ENCODE measurements around the gene GLE1.

GLE1 gene

GRCh38 chr9:128532581-128532980 lies 28.1 kb downstream of the GLE1 start:
- no peak for TF ChIP-seq CTCF (IDR thresholded peaks at IDR 0.05)
- Histone ChIP-seq H3K27ac (no peak overlapping the region), H3K4me3 (no peak overlapping the region)
- DNase-seq (ENCODE audit: low spot score), result no peak

- no peak overlapping the region for H3K4me3 ChIP-seq
- no peak overlapping the region for H3K27ac ChIP-seq
- DNase-seq (ENCODE audit: low spot score), result no peak
- TF ChIP-seq CTCF (IDR thresholded peaks at IDR 0.05), result no peak
Measured at GRCh38 chr9:128540634-128541360, 36.3 kb downstream of the GLE1 start.

GRCh38 chr9:128546504-128546903 lies 42.0 kb downstream of the GLE1 start:
- H3K27ac ChIP-seq, result no peak overlapping the region
- DNase-seq (ENCODE audit: low spot score), result no peak
- no peak overlapping the region for H3K4me3 ChIP-seq
- TF ChIP-seq CTCF (IDR thresholded peaks at IDR 0.05), result no peak

GRCh38 chr9:128548876-128549275 lies 44.4 kb downstream of the GLE1 start:
- no peak for TF ChIP-seq CTCF (IDR thresholded peaks at IDR 0.05)
- Histone ChIP-seq H3K27ac (no peak overlapping the region), H3K4me3 (no peak overlapping the region)
- DNase-seq (ENCODE audit: low spot score), result no peak

- no peak for DNase-seq (ENCODE audit: low spot score)
- peak overlapping the region; percentile 94 to 99 for H3K27ac ChIP-seq
Measured at GRCh38 chr9:128550226-128550625, 45.7 kb downstream of the GLE1 start.

GRCh38 chr9:128550770-128551656 lies 46.5 kb downstream of the GLE1 start:
- H3K4me3 ChIP-seq, result peak overlapping the region; percentile 100
- no peak for DNase-seq (ENCODE audit: low spot score)
- no peak for TF ChIP-seq CTCF (IDR thresholded peaks at IDR 0.05)
- peak overlapping the region; percentile 94 to 99 for H3K27ac ChIP-seq

More at GRCh38 chr9:128550226-128550625, 45.7 kb downstream of the GLE1 start:
- TF ChIP-seq CTCF (IDR thresholded peaks at IDR 0.05), result no peak
- H3K4me3 ChIP-seq, result no peak overlapping the region

Data from coronary artery (tissue), 2 donors.